Gastroesophageal sphincter (tissue), 4 donors: ENCODE measurements around the gene NLRC3. TPM values are rescaled to one million over a fixed set of nuclear protein-coding genes. Genes with fewer than 3 reads are reported as not detected.

ENCODE experiments used
- ATAC-seq: fragments of 150-250 bp; one replicate; pipeline ENCODE4 v1.9.1; 2016; ENCODE audit warnings: mild to moderate bottlenecking, moderate library complexity
- H3K27ac ChIP-seq, 4 donors: fragments of 200-600 bp; sonication (generic) in 3 of 4; 1 replicate in 3 of 4; 2 replicates in 1 of 4; pipeline ENCODE4 v1.5.1; 2016 to 2019
- H3K27me3 ChIP-seq: fragments of 200-600 bp; sonication (generic); one replicate; pipeline ENCODE4 v1.5.1; 2019
- H3K36me3 ChIP-seq, 2 donors: fragments of 200-600 bp; sonication (generic); one replicate each; pipeline ENCODE4 v1.5.1; 2019; ENCODE audit warnings: control low read depth in 1 of 2
- H3K4me1 ChIP-seq, 3 donors: fragments of 200-600 bp; sonication (generic); 1 replicate in 2 of 3; 2 replicates in 1 of 3; pipeline ENCODE4 v1.5.1; 2016 to 2019; ENCODE audit warnings: control low read depth in 2 of 3
- H3K4me3 ChIP-seq, 2 donors: fragments of 200-600 bp; sonication (generic); one replicate each; pipeline ENCODE4 v1.5.1; 2019; ENCODE audit warnings: mild to moderate bottlenecking in 1 of 2, moderate library complexity in 1 of 2
- H3K9me3 ChIP-seq, 3 donors: fragments of 200-600 bp; sonication (generic); one replicate each; pipeline ENCODE4 v1.5.1; 2017 to 2019; ENCODE audit warnings: control low read depth in 2 of 3
- EP300 ChIP-seq: sonication (generic); formaldehyde crosslinking; IDR thresholded peaks from one replicate; pipeline ENCODE4 v1.6.1; 2017; ENCODE audit warnings: antibody characterized with exemption, mild to moderate bottlenecking
- POLR2A ChIP-seq, 2 donors: fragments of 450-650 bp; IDR thresholded peaks; one replicate each; pipeline ENCODE4 v1.6.1; 2017; ENCODE audit warnings: antibody characterized with exemption in 2 of 2, mild to moderate bottlenecking in 2 of 2, moderate library complexity in 1 of 2
- POLR2AphosphoS5 ChIP-seq: sonication (generic); formaldehyde crosslinking; IDR thresholded peaks from one replicate; pipeline ENCODE4 v1.6.1; 2017; ENCODE audit warnings: antibody characterized with exemption
- WGBS, 2 donors: methylation state at CpG; one replicate each; pipeline ENCODE4 v1.1.5; 2018; ENCODE audit warnings: low coverage in 1 of 2; 5-methylcytosine and 5-hydroxymethylcytosine counted together
- total RNA-seq, 4 donors: library from RNA; depleted of rRNA; stranded (reverse); fragments of >200 nt; gene quantifications; one replicate each; pipeline ENCODE4 v1.1.0, GENCODE V29; 2016
- TF ChIP-seq, protein P1 (sequence below), 4 experiments: fragments of 200-600 bp in 2 of 4; fragments of 450-650 bp in 2 of 4; sonication (generic) in 1 of 4; IDR thresholded peaks; one replicate each; pipeline ENCODE4 v1.5.1; 2017 to 2019; ENCODE audit warnings: antibody characterized with exemption in 4 of 4, mild to moderate bottlenecking in 2 of 4, moderate library complexity in 2 of 4

Gene NLRC3
- total RNA-seq, 4 donors from 2014 or later = 1.1 to 5.8 (median 1.4) TPM

- Histone ChIP-seq H3K36me3 (peaks cover 0 to 9% of the 10 kb centered on the region in 2 donors), H3K27ac (no peak overlapping the region), H3K4me3 (no peak overlapping the region), H3K9me3 (no peaks in the 10 kb centered on the region), H3K27me3 (no peaks in the 10 kb centered on the region), H3K4me1 (no peaks in the 10 kb centered on the region)
- 88 to 91% methylated on average over 6 of the region's 6 CpGs for WGBS, 2 donors
- ATAC-seq = no peak
- TF ChIP-seq EP300 (no peak), POLR2AphosphoS5 (no peak)
Observed at GRCh38 chr16:3550851-3551847, 26.1 kb downstream of the NLRC3 start.

- no peak overlapping the region for H3K4me3 ChIP-seq
- WGBS, 2 donors = no CpG with 5 or more reads among the region's 2 CpGs
- TF ChIP-seq, protein P1, sequence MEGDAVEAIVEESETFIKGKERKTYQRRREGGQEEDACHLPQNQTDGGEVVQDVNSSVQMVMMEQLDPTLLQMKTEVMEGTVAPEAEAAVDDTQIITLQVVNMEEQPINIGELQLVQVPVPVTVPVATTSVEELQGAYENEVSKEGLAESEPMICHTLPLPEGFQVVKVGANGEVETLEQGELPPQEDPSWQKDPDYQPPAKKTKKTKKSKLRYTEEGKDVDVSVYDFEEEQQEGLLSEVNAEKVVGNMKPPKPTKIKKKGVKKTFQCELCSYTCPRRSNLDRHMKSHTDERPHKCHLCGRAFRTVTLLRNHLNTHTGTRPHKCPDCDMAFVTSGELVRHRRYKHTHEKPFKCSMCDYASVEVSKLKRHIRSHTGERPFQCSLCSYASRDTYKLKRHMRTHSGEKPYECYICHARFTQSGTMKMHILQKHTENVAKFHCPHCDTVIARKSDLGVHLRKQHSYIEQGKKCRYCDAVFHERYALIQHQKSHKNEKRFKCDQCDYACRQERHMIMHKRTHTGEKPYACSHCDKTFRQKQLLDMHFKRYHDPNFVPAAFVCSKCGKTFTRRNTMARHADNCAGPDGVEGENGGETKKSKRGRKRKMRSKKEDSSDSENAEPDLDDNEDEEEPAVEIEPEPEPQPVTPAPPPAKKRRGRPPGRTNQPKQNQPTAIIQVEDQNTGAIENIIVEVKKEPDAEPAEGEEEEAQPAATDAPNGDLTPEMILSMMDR (IDR thresholded peaks at IDR 0.05) = no peak
- TF ChIP-seq POLR2AphosphoS5 = no peak
- no peak for TF ChIP-seq EP300
- TF ChIP-seq POLR2A (IDR thresholded peaks at IDR 0.05) = no peak
- H3K9me3 ChIP-seq = no peaks in the 10 kb centered on the region
- no peaks in the 10 kb centered on the region for H3K27me3 ChIP-seq
- no peaks in the 10 kb centered on the region for H3K4me1 ChIP-seq
- ATAC-seq = no peak
- H3K36me3 ChIP-seq = peaks cover 0 to 9% of the 10 kb centered on the region in 2 donors
- H3K27ac ChIP-seq = no peak overlapping the region
Observed at GRCh38 chr16:3549906-3550305, 27.3 kb downstream of the NLRC3 start.

- Histone ChIP-seq H3K36me3 (peaks cover 0 to under 1% of the 10 kb centered on the region in 2 donors), H3K9me3 (no peaks in the 10 kb centered on the region), H3K4me1 (no peaks in the 10 kb centered on the region), H3K27ac (no peak overlapping the region), H3K27me3 (no peaks in the 10 kb centered on the region), H3K4me3 (no peak overlapping the region)
- no peak for TF ChIP-seq POLR2AphosphoS5
- no peak for TF ChIP-seq POLR2A (IDR thresholded peaks at IDR 0.05)
- no peak for TF ChIP-seq EP300
- TF ChIP-seq, protein P1 (IDR thresholded peaks at IDR 0.05) = no peak
- 87 to 95% methylated on average over 4 to 6 of the region's 15 CpGs for WGBS, 2 donors
- ATAC-seq = no peak
Observed at GRCh38 chr16:3548859-3549258, 28.3 kb downstream of the NLRC3 start.

- H3K36me3 ChIP-seq = no peaks in the 10 kb centered on the region
- no peak overlapping the region for H3K4me3 ChIP-seq
- H3K27me3 ChIP-seq = no peaks in the 10 kb centered on the region
- no peak overlapping the region for H3K27ac ChIP-seq
- H3K4me1 ChIP-seq = no peaks in the 10 kb centered on the region
- TF ChIP-seq, protein P1 (IDR thresholded peaks at IDR 0.05) = no peak
- no peak for TF ChIP-seq POLR2A (IDR thresholded peaks at IDR 0.05)
- no peak for TF ChIP-seq POLR2AphosphoS5
- no peak for TF ChIP-seq EP300
- WGBS, 2 donors = no CpG with 5 or more reads among the region's 10 CpGs
- ATAC-seq = no peak
- H3K9me3 ChIP-seq = no peaks in the 10 kb centered on the region
Observed at GRCh38 chr16:3548445-3548844, 28.8 kb downstream of the NLRC3 start.

DNA sequence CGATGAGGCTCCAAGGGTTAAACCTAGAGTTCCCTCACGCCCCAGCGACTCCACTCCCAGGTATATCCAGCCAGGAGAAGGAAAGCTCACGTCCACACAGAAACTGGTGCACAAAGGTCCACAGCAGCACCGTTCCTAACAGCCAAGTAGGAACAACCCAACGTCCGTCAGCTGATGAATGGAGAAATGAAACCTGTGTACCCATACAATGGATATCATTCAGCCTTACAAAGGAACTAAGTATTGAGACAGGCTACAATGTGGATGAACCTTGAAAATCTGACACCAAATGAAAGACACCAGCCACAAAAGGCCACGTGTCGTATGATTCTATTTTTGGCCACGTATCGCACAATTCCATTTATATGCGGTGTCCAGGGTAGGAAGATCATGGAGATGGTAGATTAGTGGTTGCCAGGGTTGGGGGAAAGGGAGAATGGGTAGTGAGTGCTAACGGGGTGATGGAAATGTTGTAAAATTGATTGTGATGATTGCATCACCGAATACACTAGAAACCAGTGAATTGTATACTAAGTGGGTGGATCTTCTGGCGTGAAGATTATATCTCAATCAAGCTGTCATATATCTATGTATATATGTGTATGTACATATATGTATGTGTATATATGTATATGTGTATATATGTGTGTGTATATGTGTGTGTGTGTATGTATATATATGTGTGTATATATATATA, 30.1 kb downstream of the NLRC3 start:
- ATAC-seq = no peak
- no peaks in the 10 kb centered on the region for H3K9me3 ChIP-seq
- TF ChIP-seq, protein P1 (IDR thresholded peaks at IDR 0.05) = no peak
- TF ChIP-seq POLR2AphosphoS5 = no peak
- H3K36me3 ChIP-seq = peaks cover 0 to 3% of the 10 kb centered on the region in 2 donors
- WGBS, 2 donors = 81 to 86% methylated on average over 12 to 14 of the region's 15 CpGs
- no peaks in the 10 kb centered on the region for H3K4me1 ChIP-seq
- H3K4me3 ChIP-seq = no peak overlapping the region
- no peaks in the 10 kb centered on the region for H3K27me3 ChIP-seq
- H3K27ac ChIP-seq = no peak overlapping the region
